Measurements from ENCODE around the gene LRRN2.

LRRN2 gene

GRCh38 chr1:204602871-204603542 is 82.5 kb downstream of the LRRN2 start:
- DNase-seq (ENCODE audit: low spot score): no peak

DNA sequence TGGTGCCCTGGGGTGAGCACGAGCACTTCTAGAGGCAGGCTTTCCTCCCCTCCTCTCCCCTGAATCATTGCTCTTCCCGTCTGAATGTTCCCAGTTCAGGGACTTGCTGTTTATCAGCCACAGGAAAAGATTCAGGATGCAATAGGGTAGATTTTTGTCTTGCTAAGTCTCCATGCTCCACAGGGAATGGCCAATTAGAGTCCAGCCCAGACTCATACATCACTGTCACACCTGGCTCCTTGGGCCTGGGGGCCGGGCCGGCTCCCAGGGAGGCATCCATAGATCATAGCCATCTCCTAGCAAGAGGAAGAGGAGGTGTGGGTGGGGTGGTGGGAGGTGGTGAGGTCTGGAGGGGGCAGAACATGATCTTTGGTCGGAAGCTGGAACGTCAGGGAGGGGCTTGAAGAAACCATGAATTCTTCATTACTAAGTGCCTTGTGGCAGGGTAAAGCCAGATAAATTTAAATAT is 83.4 kb downstream of the LRRN2 start:
- peak; percentile 61 for DNase-seq (ENCODE audit: low spot score)

GRCh38 chr1:204600968-204601367 is 84.6 kb downstream of the LRRN2 start:
- no peak for DNase-seq (ENCODE audit: low spot score)

GRCh38 chr1:204600203-204600602 is 85.3 kb downstream of the LRRN2 start:
- no peak for DNase-seq (ENCODE audit: low spot score)

- no peak for DNase-seq (ENCODE audit: low spot score)
Measured at GRCh38 chr1:204599596-204599995, 85.9 kb downstream of the LRRN2 start.

DNA sequence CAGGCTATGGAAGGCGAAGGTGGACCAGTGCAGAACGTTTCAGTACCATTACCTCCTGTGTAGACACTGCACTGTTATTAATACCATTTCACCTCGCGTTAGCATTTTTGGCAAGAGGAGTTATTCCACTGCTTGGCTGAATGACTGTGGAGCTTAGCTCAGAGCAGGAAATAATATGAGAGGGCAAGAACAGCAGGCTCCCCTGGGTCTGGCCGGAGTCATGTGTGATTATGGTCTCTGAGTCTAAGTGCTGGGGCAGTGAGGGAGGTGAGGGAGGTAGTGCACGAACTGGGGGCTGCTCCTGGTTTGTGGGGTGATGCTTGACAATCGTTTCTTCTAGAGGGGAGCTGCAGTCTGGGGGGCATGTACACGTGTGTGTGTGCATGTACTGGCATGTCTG is 86.4 kb downstream of the LRRN2 start:
- no peak for DNase-seq (ENCODE audit: low spot score)

DNA sequence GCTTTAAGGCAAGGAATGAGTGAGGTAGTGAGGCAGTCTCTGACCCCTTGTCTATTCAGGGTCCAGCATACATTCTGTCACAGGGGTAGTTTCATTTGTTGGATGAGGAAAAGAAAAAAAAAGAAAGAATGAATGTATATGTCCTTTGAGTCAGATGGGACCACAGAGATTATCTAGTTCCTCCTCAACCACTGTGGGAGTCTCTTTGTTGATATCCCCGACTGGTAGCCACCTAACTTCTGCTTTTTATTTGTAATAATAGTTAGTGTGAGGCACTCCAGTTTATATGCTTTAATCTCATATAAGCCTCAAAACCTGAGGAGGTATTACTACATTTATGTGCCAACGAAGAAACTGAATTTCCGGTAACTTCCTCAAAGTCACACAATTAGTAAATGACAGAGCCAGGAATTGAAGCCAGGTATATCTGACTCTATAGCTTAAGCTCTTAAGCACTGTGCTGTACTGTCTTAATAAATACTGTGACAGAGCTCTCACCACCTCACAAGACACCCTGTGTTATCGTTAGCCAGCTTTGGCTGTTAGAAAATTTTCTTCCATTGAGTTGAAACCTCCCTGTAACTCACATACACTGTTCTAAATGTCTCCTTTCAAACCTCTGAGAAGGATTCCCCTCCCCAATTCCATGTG is 87.1 kb downstream of the LRRN2 start:
- DNase-seq (ENCODE audit: low spot score): no peak

DNA sequence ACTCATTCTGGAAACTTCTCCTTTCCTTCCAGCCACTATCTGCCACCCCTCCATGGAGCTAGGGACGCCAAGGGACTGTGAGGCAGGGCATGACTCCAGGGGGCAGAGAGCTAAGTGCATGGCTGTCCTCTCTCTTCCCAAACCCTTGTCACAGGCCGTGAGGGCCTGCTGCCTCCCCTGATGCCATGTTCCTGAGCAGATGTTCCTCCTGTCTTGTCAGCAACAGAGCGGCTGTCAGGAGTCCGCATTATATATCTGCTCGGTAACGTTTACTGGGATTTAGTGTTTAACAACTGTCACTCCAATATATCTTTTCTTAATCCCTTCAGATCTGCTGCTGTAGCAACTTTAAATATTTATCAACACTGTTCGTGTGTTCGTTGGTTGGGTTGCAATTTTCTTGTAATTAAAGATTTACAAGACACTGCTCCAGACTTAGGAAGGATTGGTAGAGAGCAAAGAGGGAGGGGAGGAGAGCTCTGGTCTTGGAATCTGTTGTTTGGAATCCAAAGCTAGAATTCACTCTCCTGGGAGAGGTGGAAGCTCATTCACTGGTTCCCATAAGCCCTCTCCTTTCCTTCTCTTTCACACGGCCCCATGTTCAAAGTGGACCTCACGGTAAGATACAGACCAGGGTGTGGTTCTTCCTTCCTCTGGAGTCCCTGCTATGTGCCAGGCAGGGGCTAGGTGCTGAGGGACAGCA is 93.1 kb downstream of the LRRN2 start:
- no peak for DNase-seq (ENCODE audit: low spot score)

GRCh38 chr1:204591473-204592090 is 94.0 kb downstream of the LRRN2 start:
- DNase-seq (ENCODE audit: low spot score): no peak

- DNase-seq (ENCODE audit: low spot score): no peak
Measured at GRCh38 chr1:204589409-204590038, 96.0 kb downstream of the LRRN2 start.

- DNase-seq (ENCODE audit: low spot score): no peak
Measured at GRCh38 chr1:204588826-204589225, 96.7 kb downstream of the LRRN2 start.

GRCh38 chr1:204587621-204588020 is 97.9 kb downstream of the LRRN2 start:
- no peak for DNase-seq (ENCODE audit: low spot score)

DNA sequence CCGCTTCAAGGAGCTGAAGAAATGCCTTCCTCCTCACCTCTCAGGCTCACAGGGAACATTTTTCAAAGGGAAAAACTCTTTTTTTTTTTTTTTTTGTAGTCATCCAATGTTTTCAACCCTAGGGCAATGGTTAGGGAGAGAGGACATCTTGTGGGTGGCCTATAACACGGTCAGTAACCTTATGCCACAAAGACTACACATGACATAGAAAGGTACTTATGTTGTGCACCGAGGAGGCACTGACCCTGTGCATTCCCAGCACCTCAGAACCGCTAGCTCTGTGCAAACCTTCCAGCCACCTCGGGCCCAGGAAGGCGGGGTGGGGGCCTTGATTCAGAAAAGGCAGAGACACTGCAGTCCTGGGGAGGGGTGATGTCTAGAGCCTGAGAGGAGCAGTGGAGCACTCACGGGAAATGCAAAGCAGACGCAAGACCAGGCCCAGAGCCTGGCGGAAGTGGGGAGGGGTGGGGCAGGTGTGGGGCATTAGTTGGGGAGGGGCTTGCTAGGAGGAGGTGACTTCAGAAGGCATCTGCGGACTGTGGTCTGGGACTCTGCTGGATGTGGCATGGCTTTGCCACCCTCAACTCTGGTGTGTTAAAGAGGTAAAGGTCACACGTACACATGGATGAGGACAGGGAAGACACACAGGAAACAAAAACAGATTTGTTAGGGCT is 100.7 kb downstream of the LRRN2 start:
- peak; percentile 57 for DNase-seq (ENCODE audit: low spot score)

- DNase-seq (ENCODE audit: low spot score): no peak
Measured at GRCh38 chr1:204583909-204584632, 101.5 kb downstream of the LRRN2 start.

DNA sequence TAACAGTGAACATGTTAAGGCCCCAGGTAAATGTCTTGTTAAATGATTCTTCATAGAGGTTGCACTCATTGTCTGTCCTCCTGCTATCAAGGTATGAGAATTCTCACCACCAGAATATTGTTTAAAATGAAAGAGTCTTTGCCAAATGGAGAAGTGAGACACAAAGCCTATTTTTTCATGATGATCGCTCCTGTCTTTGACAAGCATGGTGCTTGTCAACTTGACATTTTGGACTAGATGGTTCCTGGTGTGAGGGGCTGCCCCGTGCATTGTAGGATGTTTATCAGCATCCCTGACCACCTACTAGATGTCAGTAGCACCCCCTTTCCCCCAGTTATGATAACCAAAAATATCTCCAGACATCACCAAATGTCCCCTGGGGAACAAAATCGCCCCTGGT is 103.8 kb downstream of the LRRN2 start:
- DNase-seq (ENCODE audit: low spot score): no peak

- no peak for DNase-seq (ENCODE audit: low spot score)
Measured at GRCh38 chr1:204580862-204581261, 104.7 kb downstream of the LRRN2 start.

- no peak for DNase-seq (ENCODE audit: low spot score)
Measured at GRCh38 chr1:204579681-204580080, 105.9 kb downstream of the LRRN2 start.

- no peak for DNase-seq (ENCODE audit: low spot score)
Measured at GRCh38 chr1:204578867-204579664, 106.5 kb downstream of the LRRN2 start.

GRCh38 chr1:204577794-204578478 is 107.6 kb downstream of the LRRN2 start:
- DNase-seq (ENCODE audit: low spot score): no peak

All from SK-N-DZ (cell line).